Stimulated activated CD8-positive, alpha-beta memory T cell treated with anti-CD3 and anti-CD28 coated beads, Interleukin-15, amount 100 ng/mL, for 1 hour (primary cell): ENCODE data around the gene CAMTA1.
"Not testable (repeated sequence)": the region's sequence is repeated elsewhere in the genome, so short reads cannot be mapped to it uniquely, and the experiment has no call there.

Experiments
- DNase-seq: peaks from one replicate; pipeline ENCODE4 v3.0.0-alpha.2; 2020; ENCODE audit warnings: low read depth

CAMTA1 gene

GRCh38 chr1:7109901-7110300 lies 324.6 kb downstream of the CAMTA1 start:
- no peak for DNase-seq

GRCh38 chr1:7110321-7110720 lies 325.1 kb downstream of the CAMTA1 start:
- no peak for DNase-seq

DNA sequence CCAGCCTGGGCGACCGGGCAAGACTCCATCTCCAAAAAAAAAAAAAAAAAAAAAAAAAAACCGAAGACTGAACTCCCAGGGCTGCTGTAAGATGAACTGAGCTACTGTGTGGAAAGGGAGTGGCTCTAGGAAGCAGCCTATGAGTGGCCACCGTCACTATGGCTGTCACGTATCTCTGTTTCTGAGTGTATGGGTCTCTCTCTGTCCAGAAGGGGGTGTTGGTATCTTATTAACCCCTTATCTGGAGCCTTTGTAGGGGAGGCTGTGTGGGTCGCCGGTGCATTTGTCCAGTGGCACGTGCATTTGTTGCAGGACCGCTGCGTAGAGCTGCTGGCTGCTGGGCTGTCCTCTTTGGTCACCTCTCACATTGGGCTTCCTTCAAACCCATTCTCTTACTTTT lies 326.6 kb downstream of the CAMTA1 start:
- DNase-seq = no peak

GRCh38 chr1:7113136-7113535 lies 327.9 kb downstream of the CAMTA1 start:
- no peak for DNase-seq

DNA sequence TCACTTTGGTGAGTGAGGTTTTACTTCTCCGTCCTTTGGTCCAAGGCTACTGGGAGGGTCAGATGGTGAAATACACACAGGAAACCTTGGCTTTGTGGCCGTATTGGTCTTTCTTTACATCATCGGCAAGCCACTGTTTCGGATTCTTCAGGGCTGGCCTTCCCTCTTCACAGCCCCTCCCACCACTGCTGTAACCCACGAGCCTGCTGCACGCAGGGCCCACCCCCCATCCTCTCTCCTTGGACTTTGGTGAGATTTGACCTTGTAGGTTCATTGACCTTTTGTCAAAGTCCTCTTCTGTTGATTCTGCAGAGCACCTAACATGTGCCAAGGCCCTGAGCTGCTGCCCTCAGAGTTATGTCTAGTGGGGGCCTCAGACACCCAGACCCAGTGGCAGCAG lies 328.6 kb downstream of the CAMTA1 start:
- DNase-seq = no peak

- DNase-seq = no peak
Measured at GRCh38 chr1:7116001-7116400, 330.7 kb downstream of the CAMTA1 start.

DNA sequence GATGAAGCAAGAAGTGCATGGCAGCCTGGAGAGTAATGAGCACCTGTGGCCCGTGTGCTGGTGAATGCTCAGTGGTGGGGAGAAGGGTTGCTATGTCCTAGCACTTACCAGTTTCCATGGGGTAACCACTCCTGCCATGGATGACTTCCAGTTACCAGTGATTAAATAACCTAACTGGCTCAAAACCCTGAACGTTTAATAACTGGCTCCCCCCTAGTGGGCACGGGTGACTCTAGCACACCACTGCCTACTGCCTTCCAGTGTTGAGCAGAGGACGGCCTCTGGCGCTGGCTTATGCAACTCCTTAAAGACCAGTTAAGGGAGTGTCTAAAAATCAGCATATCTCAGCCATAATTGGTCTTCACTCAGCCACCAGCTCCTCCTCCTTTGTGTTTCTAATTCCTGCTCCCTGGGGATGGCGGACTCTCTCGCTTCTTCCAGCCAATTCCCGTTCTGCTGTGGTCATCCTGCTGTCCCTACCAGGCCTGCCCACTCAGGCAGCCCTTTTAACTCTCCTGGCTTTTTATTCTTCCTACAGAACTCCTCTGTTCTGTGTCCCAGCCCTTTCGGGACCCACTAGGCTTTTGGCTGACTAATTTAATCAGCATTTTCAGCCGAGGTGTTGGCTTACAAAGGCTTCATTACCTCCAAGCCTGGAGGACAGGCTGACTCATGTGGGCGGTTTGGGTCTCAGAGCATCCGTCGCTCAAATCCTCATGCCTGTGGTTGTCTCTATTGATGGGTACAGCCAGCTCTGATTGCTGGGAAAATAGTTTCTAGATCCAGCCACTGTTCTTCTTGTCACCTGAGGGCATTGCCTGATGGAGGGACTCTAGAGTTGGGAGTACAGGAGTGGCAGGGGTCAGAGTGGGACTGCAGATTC lies 332.4 kb downstream of the CAMTA1 start:
- DNase-seq = no peak

DNA sequence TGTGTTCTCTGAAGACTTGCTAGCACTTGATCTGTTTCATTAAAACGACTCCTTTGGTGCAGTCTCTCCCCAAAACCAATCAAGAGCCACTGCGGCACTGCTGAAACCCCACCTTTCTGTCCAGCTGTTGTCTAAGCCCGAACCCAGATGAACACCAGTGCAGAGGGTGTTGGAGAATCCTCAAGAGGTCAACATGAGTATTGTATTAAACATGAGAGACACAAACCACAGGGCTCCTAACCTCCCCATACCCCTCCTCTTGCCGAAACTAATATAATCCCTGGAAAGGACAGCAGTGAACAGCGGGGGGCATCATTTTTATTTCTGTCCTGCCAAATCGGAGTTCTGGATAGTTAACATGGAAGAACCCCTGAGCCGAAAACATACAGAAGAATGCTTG lies 333.9 kb downstream of the CAMTA1 start:
- no peak for DNase-seq

DNA sequence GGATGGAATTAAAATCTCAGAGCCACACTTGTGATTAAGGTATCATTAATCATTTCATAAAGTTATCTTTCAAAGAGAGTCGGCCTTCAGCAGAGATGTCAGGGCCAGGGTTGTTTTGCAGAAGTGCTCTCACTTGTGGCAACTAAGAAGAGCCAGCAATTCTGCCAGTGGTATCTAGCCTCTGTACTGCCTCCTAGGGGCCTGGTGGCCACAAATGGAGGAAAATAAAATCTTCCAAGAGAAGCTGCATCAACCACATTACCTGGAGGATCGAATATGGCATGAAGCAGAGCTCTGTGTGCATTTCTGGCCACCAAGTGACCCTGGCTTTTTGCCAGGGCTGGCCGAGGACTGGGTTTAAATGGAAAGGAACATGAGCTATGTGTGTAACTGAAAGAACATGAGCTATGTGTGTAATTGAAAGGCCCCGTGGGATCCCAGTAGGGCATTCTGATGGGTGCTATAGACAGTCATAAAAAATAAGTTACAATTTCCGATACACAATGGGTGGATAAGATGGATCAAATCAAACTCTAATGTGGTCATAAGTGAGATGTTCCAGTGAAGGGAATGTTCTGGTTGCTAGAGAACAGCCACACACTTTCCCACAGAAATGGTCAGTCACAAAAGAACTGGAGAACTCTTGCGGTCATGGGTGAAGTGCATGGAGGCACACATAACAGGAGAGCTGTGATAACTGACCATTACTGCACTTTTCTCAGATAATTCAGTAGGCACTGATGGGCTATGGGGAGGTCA lies 335.8 kb downstream of the CAMTA1 start:
- no peak for DNase-seq

DNA sequence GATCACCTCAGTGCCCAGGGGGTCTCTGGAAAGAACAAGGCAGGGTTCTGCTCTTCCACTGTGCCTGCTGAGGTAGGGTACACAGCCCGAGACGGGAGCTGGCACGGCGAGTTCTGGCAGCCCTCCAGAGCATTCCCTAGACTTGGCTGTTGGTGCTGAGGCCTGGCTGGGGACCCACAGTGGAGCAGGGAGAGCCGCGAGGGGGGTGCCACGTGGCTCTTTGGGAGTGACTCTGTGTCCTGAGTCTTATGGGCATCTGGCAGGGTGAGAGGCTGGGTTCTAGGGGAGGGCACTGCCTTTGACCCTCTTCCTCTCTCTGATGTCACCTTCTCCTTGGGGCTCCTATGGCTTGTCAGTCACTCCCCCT lies 336.4 kb downstream of the CAMTA1 start:
- DNase-seq = no peak

DNA sequence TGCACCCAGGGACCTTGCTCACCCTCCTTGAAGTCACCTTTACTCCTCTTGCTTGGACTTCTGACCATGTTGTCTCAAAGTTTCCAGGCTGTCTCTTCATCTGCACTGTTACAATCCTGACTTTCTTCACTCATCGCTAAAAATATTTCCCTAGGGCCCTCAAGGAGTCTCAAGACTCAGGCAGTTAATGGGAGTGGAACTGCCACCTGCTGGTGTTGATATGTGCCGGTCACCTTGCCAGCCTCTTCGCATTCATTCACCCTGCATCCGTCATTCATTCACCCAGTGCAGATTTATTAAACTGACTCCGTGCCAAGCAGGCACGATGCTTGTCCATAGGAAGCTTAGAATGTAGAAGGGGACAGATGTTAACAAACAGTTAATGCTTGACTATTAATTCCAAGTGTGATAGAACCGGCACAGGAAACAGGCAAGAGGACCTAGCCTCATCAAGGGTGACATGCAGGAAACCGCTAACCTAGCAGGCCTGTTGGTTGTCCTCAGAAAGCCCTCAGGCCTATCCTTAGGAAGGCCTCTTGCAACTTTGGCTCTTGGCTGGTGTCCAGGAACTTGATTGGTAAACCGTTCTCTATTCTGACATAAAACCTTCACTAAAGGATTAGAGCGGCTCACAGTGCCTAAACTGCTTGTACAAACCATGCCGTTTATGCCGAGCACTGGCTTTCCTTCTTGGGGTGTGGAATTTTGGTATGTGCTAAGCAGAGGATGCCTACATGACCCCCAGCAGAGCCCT lies 342.2 kb downstream of the CAMTA1 start:
- no peak for DNase-seq

GRCh38 chr1:7128293-7128692 lies 343.0 kb downstream of the CAMTA1 start:
- DNase-seq = no peak

GRCh38 chr1:7130127-7130526 lies 344.9 kb downstream of the CAMTA1 start:
- DNase-seq = no peak

GRCh38 chr1:7135493-7135892 lies 350.2 kb downstream of the CAMTA1 start:
- no peak for DNase-seq

GRCh38 chr1:7136166-7136953 lies 351.1 kb downstream of the CAMTA1 start:
- DNase-seq = no peak

- no peak for DNase-seq
Measured at GRCh38 chr1:7140251-7140650, 355.0 kb downstream of the CAMTA1 start.

DNA sequence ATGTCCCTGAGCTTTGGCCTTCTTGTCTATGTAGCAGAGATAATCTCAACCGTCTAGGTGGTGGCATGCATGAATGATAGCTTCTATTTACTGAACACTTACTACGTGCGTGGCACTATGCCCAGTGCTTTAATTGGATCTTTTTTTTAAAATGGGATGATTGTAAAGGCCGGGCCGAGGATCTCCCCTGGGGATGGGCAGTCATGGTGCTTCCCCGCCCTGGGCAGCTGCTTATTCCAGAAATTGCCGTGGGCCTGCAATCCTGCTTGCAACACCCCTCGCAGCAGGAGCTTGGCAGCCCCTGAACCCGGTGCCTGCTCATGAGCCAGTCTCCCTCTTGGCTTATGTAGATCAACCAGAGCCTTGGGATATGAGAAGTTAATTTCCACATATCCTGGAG lies 360.7 kb downstream of the CAMTA1 start:
- DNase-seq = no peak

DNA sequence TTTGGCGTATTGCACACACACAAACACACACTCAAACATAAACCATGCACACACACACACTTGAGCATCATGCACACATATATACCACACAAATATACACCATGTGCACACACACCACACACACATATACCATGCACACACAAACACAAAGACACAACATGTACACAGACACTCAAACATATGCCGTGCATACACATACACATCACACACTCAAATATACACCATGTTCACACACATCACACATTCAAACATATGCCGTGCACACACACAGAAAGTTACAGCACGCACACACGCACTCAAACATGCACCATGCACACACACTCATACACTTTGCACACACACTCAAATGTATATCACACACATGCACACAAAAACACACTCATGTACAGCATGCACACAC lies 361.5 kb downstream of the CAMTA1 start:
- DNase-seq = no peak

GRCh38 chr1:7147581-7148282 lies 362.5 kb downstream of the CAMTA1 start:
- DNase-seq = not testable (repeated sequence)

- no peak for DNase-seq
Measured at GRCh38 chr1:7149080-7149838, 364.0 kb downstream of the CAMTA1 start.
